ENCODE data around the gene C1QA.
A peak's percentile ranks its signal among the peaks of the same experiment; 100 is the strongest.
"Not testable (repeated sequence)": the region's sequence is repeated elsewhere in the genome, so short reads cannot be mapped to it uniquely, and the experiment has no call there.

C1QA gene

GRCh38 chr1:22641247-22641646 is 4.8 kb downstream of the C1QA start:
- DNase-seq (ENCODE audit: low spot score), result no peak

GRCh38 chr1:22641906-22642636 is 5.6 kb downstream of the C1QA start:
- no peak for DNase-seq (ENCODE audit: low spot score)

- DNase-seq (ENCODE audit: low spot score), result peak; percentile 33
These were observed 7.0 kb downstream of the C1QA start, which contains the start of gene C1QC for GRCh38 chr1:22643381-22643780. Gene C1QC (plus strand): TSS chr1:22643633. CDS start chr1:22644024, 391 bp downstream.

GRCh38 chr1:22643928-22644327 is 7.5 kb downstream of the C1QA start:
- DNase-seq (ENCODE audit: low spot score), result no peak

- DNase-seq (ENCODE audit: low spot score), result no peak
These were observed 9.5 kb downstream of the C1QA start for GRCh38 chr1:22645931-22646330.

- DNase-seq (ENCODE audit: low spot score), result no peak
These were observed 10.0 kb downstream of the C1QA start for GRCh38 chr1:22646384-22646783.

GRCh38 chr1:22650089-22650693 is 13.8 kb downstream of the C1QA start:
- DNase-seq (ENCODE audit: low spot score), result no peak

GRCh38 chr1:22651941-22652856 is 15.8 kb downstream of the C1QA start:
- no peak for DNase-seq (ENCODE audit: low spot score)

GRCh38 chr1:22652881-22653316 is 16.5 kb downstream of the C1QA start, which contains the start of gene C1QB:
Gene C1QB (plus strand): TSS chr1:22653236. CDS start chr1:22659463, 6,227 bp downstream.
- DNase-seq (ENCODE audit: low spot score), result peak; percentile 43

GRCh38 chr1:22654692-22655091 is 18.3 kb downstream of the C1QA start:
- no peak for DNase-seq (ENCODE audit: low spot score)

- no peak for DNase-seq (ENCODE audit: low spot score)
These were observed 22.1 kb downstream of the C1QA start for GRCh38 chr1:22658385-22659163.

- no peak for DNase-seq (ENCODE audit: low spot score)
These were observed 24.4 kb downstream of the C1QA start for GRCh38 chr1:22660716-22661241.

- no peak for DNase-seq (ENCODE audit: low spot score)
These were observed 25.5 kb downstream of the C1QA start for GRCh38 chr1:22661880-22662279.

GRCh38 chr1:22662318-22662717 is 25.9 kb downstream of the C1QA start:
- DNase-seq (ENCODE audit: low spot score), result peak; percentile 44

- DNase-seq (ENCODE audit: low spot score), result no peak
These were observed 26.6 kb downstream of the C1QA start for GRCh38 chr1:22662986-22663408.

GRCh38 chr1:22665752-22666151 is 29.3 kb downstream of the C1QA start:
- DNase-seq (ENCODE audit: low spot score), result no peak

GRCh38 chr1:22666412-22666811 is 30.0 kb downstream of the C1QA start:
- DNase-seq (ENCODE audit: low spot score), result no peak

GRCh38 chr1:22668840-22669239 is 32.4 kb downstream of the C1QA start:
- not testable (repeated sequence) for DNase-seq (ENCODE audit: low spot score)

- no peak for DNase-seq (ENCODE audit: low spot score)
These were observed 34.0 kb downstream of the C1QA start for GRCh38 chr1:22670352-22670975.

- no peak for DNase-seq (ENCODE audit: low spot score)
These were observed 35.6 kb downstream of the C1QA start for GRCh38 chr1:22671999-22672398.

Measured in putamen (tissue), 1 donor.